Peyer's patch (tissue), 4 donors: ENCODE results near the gene AGBL4.

Experiments used
- CTCF ChIP-seq, 6 experiments: fragments of 450-650 bp in 4 of 6; fragments of 200-600 bp in 2 of 6; sonication (generic) in 1 of 6; IDR thresholded peaks; one replicate each; pipeline ENCODE4 v1.5.1; 2017 to 2019; ENCODE audit warnings: antibody characterized with exemption in 6 of 6, mild to moderate bottlenecking in 3 of 6, moderate library complexity in 1 of 6
- POLR2A ChIP-seq, 2 donors: fragments of 450-650 bp; IDR thresholded peaks; one replicate each; pipeline ENCODE4 v1.5.1; 2017; ENCODE audit warnings: antibody characterized with exemption in 2 of 2, mild to moderate bottlenecking in 2 of 2, moderate library complexity in 2 of 2

- TF ChIP-seq POLR2A (IDR thresholded peaks at IDR 0.05) (no peak), CTCF (IDR thresholded peaks at IDR 0.05) (no peak)
These were observed 705.5 kb downstream of the AGBL4 start for GRCh38 chr1:49318218-49318617.
